COLO668 (cell line): ENCODE measurements around the gene IMPG2.

Source experiments
- DNase-seq: peaks from one replicate; lab custom pipeline; 2025; ENCODE audit not compliant: unreplicated experiment; lab: John Stamatoyannopoulos, UW

The IMPG2 gene

GRCh38 chr3:101243285-101244211 lies 76.8 kb downstream of the IMPG2 start:
- DNase-seq = no peak

DNA sequence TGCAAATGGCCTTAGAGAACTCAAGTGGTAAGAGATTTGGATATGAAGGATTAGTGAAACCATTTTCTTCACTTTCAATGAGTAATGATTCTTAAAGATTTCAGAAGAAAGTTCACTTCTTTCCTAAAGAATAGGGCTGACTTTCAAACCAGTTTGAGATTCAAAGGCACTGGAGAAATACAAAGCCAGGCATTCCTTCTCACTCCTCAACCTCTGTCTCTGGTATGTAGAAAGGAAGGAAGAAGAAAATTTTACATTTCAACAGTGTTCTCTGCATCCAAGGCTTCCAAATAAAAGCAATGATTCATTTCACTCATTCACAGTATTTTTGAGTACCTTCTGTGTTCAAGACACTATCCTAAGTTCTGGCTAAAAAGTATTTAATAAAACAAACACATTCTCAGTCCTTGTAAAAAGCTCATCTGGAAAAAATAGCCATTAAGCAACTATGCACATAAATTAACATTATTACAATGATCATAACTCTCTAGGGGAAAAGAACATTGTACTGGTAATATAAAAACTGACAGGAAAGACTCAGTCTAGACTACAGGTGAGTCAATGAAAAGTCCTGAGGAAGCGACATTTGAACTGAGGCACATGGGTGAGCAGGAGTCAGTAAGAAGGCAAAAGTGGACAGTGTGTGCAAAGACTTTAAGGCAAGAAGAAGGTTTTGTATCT lies 79.5 kb downstream of the IMPG2 start:
- no peak for DNase-seq

- no peak for DNase-seq
These were observed 85.3 kb downstream of the IMPG2 start for GRCh38 chr3:101235048-101235447.

- no peak for DNase-seq
These were observed 89.8 kb downstream of the IMPG2 start for GRCh38 chr3:101230618-101231017.

DNA sequence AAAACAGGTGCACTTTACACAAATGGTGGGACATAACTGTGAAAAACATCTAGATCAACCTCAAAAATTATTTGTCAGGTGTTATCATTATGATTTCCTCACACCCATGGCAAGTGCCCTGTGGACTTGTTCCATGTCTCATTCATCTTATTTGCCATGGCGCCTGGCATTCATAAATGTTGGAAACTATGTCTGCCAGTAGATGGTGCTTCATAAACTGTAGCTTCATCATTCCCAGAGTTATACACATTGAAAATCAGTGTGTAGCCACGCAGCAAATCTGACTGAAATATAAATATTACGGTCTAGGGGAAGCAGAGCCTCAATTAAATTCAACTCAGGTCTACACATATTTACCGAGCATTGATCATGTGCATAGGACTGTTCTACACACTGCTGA lies 90.7 kb downstream of the IMPG2 start:
- DNase-seq = no peak

DNA sequence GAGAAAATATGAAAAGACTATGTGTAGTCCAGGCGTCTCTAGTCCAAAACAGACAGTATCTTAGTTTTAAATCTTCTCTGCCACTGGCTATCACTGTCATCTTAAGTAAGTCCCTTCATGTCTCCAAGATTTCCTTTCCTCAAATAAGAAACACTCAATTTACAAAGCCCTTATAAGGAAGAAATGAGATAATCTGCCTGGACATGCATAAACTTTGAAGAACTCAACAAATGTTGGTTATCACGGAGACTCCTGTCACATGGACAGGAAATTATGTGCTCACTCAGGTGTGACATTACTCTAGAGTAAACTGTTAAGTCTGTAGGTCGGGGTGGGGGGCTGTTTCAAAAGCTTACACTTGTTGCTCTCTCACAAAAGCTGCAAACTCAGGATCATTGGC lies 91.9 kb downstream of the IMPG2 start:
- no peak for DNase-seq

DNA sequence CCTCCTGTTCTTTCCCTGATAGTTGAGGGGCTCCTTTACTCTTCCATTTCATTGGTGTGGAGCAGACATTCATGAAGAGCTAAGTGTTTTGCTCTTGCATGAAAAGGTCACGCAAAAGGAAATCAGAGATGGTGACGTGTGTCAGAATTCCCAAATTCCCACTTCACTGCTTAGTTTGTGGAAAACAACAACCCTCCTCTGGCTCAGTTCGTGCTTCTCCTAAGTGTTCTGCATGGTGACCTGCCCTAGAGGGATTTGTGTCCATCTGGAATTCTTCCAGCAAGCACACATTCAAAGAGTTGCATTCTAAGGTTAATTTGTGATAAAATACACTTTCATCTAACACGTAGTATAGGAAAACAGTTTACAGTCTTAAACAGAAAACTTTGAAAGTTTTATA lies 95.6 kb downstream of the IMPG2 start:
- DNase-seq = no peak

DNA sequence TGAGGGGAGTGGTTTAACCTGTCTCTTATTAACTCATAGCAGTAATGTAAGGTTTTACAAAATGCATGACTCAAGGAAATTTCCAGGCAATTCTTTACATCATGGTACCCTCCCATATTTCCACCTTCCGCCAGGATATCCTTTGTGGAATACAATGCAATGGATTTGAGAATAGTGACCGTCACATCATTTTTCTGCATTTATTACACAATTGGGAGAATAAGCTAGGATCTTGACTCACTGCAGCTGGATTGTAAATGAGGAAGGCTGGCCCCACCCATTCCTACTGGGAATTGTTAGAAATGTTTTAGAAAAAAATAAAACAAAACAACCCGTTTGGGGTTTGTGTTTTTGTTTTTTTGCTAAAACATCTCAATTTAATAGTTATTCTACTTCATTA lies 97.4 kb downstream of the IMPG2 start:
- no peak for DNase-seq

DNA sequence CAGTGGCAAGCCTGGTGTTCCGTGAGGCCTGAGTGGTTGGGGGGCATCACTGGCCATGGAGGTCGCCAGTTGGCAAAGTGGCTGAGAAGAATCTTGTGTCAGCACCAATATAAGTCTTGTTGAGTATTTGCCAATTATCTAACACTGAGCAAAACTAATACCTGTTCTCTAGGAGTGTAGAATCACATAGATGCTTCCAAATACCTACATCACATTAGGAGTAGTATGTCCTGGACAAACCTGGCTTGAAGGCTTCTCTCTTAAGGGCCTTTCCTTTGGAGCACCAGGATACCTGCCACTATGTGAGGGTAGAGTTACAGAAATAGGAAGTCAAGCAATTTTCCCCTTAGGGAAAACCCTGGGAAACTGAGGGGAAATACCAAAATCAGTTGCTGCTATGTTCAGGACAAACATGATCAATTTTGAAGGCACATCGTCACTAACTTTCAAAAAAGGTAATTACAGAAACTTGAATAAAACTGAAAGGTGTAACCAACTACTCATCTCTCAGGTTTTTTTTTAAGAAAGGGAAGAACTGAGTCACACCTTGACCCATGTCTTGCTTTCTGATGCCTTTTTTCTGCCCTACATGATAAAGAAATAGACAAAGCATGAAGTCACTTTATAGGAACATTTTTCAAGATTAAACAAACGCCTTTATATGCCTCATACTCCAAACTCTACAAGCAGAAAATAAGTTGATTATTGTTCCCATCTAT lies 100.4 kb downstream of the IMPG2 start:
- no peak for DNase-seq

DNA sequence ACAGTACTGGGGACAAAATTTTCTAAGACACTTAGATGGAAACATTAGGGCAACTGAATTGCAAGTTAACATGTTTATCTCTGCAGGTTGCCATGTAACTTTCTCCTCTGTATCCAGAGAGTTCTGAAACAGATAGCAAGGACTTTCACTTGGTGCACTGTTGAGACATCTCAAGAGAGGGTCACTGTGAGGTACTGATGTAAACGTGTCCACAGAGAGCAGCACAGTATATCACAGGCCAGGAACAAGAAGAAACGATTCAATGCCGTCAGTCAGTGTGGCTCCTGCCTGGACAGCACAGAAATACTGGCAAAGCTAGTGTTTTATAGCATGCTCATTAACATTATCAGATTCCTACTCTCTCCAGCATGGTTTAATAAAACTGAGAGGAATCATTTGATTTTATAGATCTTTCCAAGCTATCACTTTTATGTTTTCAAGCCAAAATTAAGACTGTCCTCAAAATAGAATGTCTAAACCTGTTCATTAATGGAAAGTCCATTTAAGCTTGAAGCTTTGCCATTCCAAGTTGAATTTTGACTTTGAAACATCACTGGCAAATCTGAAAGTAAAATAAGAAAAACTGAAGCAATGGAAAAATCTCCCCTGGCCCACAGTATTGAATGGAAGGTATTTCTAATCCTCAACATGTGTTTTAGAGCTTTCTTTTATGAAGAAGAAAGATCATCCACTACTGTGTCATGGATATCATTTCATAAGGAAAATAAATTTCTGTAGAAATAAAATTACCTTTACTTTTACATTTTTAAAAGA lies 102.7 kb downstream of the IMPG2 start:
- no peak for DNase-seq

DNA sequence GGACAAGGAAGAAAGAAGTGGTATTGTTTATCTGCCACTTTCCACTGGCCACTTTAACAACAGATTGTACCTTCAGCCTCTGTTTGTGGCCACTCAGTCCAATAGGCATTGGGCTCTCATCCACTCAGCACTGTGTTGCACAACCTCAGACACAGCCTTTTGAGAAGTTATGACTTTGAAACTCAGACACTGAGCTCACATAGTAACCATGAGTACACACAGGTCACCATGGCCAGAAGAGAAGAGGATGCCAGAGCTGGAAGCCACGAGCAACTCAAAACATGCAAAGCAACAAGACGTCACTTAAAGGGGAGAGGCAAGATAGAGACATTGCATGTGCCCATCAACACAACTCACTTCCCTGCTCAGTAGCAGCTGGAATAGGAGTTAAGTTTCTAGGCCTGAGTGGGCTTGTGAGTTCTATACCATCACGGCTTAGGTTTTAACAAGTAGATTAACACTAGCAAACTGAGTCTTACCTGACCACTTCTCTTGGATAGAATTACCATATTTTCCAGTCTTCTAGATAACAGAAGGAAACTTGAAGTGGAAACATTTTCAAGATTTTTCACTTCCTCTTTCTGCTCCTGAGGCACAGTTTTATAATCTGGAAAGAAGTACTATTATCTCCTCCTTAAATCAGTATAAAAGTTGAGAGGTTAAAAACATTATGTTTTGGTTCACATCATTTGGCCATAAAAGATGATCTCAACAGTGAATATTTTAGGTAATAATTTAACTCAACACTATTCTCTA lies 103.5 kb downstream of the IMPG2 start:
- no peak for DNase-seq

DNA sequence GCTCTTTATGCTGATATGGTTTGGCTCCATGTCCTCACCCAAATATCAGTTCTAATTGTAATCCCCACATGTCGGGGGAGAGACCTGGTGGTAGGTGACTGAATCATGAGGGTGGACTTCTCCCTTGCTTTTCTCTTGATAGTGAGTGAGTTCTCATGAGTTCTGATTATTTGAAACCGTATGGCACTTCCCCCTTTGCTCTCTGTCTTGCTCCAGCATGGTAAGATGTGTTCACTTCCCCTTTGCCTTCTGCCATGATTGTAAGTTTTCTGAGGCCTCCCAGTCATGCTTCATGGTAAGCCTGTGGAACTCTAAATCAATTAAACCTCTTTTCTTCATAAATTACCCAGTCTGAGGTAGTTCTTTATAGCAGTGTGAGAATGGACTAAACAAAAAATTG lies 107.6 kb downstream of the IMPG2 start:
- no peak for DNase-seq

DNA sequence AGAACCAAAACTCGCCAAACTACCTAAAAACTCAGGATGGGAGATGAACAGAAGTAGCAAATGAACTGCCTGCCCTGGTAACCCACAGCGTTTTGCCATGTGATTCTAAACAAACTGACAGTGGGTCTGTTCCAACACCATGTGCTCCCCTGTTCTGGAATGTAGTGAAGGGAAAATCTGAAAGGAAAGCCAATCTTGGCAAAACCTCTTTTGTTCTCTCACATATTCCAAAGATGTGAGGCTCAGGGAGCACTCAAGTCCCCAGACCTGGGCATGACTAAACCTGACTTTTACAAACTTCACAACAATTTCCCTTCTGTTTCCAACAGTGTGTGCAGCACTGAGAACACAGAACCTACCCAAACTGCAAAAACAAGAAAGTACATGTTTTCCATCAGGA lies 116.1 kb downstream of the IMPG2 start:
- DNase-seq = no peak

DNA sequence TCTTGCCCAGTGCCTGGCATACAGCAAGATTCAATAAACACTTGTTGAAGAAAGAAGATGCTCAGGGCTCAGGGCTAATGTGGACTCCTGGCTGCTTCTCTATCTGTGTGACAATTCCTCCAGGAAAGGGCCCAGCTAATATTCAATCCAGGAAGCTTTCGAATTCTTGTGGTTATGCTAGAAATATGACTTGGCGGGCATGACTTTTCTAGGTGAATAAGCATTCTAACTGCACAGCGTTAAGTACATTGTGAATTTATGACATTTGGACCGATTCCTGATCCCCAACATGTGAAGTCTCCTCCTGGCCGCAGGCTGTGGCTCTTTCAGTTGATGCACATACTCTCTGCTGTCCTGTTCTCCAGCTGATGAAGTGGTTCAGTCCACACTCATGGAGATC lies 117.0 kb downstream of the IMPG2 start:
- no peak for DNase-seq

- DNase-seq = no peak
These were observed 117.7 kb downstream of the IMPG2 start for GRCh38 chr3:101202640-101203039.

DNA sequence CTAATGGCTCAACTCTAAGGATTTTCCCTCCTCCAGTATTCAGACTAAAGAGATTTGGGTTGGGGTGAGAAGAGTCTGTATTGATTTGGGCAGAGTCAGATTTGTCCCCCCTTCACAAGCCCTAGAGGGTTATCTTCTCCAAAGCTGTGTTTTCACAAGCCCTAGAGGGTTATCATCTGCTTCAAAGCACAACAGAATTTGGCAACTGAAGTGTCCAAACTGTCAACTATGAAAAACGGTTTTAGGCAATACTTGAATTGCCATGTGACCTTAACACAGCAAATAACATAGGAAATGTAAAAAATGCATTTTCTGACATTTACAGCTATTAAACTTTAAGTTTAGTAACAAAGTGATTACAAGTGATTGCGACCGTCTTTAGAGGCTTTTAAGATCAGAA lies 119.9 kb downstream of the IMPG2 start:
- DNase-seq = no peak

DNA sequence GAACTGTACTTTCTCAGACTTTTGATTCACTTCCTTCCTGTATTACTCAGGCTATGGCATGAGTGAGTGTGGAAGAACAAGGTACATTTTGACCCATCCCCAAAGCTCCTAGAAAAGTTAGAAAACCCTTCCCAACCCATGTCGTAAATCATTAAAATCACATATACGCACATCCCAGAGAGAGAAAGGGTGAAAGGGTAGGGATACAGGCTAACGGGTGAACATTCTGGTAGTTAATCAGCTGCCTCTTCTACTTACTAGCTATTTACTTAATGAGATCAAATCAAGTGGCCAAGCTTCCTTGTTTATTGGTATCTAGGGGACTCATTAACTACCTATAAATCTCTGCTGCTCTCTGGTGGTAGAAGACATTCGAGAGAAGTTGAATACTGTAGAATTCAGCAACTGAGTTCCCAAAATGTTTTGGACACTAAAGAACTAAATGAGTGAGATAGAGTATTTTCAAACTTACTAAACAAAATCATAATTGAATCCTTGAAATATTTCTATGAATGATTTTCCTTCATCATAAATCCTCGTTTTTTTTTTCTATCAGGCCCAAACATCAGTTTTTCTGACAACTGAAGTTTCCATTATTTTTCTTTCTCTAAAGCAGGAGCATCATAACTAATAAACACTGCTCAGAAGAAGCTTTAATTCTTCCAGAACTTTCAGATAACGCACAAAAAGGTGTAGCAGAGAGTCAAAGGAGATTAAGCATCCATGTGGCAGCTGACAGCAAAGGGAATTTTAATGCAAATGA lies 124.2 kb downstream of the IMPG2 start:
- DNase-seq = no peak

DNA sequence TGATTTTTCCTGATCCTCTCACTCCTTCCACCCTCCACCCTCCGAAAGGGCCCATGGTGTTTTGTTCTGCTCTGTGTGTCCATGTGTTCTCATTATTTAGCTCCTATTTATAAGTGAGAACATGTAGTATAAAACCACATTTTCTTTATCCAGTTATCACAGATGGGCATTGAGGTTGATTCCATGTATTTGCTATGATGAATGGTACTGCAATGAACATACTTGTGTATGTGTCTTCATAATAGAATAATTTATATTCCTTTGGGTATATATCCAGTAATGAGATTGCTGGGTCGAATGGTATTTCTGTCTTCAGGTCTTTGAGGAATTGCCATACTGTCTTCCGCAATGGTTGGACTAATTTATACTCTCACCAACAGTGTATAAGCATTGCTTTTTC lies 126.0 kb downstream of the IMPG2 start:
- no peak for DNase-seq

DNA sequence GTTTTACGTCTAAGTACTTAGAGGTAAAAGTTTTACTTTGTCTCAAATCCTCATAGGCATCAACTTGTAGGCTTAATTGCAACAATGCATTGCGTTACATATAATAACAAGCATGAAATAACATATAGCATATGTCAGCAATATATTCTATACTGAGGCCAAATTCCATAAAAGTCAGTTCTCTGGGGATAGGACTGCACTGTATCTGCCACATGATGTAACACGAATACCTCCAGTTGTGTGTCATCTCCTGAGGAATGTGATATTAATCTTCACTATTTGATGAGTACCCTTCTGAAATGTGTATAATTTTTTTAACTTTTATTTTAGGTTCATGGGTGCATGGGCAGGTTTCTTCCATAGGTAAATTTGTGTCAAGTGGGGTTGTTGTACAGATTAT lies 126.4 kb downstream of the IMPG2 start:
- no peak for DNase-seq

- DNase-seq = no peak
These were observed 130.6 kb downstream of the IMPG2 start for GRCh38 chr3:101189796-101190195.
